AG08396 (cell line): ENCODE results near the gene ZDHHC5.

Source experiments
- DNase-seq: peaks from one replicate; pipeline ENCODE4 v3.0.0; 2012; ENCODE audit warnings: low spot score, mixed read lengths

ZDHHC5 gene

GRCh38 chr11:57667736-57668433, at the start of gene ZDHHC5:
TSS of gene ZDHHC5 (plus strand) at chr11:57668114. CDS start at chr11:57673091, 4,977 bp downstream.
- peak; percentile 99 for DNase-seq

GRCh38 chr11:57618438-57618837, 49.5 kb upstream of the ZDHHC5 start:
- no peak for DNase-seq

GRCh38 chr11:57619331-57619730, 48.6 kb upstream of the ZDHHC5 start:
- DNase-seq, result no peak

- no peak for DNase-seq
These were observed 47.4 kb upstream of the ZDHHC5 start for GRCh38 chr11:57620467-57620866.

- DNase-seq, result no peak
These were observed 45.7 kb upstream of the ZDHHC5 start for GRCh38 chr11:57622263-57622662.

- no peak for DNase-seq
These were observed 43.0 kb upstream of the ZDHHC5 start for GRCh38 chr11:57624864-57625263.

GRCh38 chr11:57626895-57627294, 41.0 kb upstream of the ZDHHC5 start:
- no peak for DNase-seq

GRCh38 chr11:57630171-57630570, 37.7 kb upstream of the ZDHHC5 start:
- DNase-seq, result no peak

- DNase-seq, result no peak
These were observed 35.8 kb upstream of the ZDHHC5 start for GRCh38 chr11:57632116-57632515.

- no peak for DNase-seq
These were observed 34.4 kb upstream of the ZDHHC5 start for GRCh38 chr11:57633394-57634070.

- DNase-seq, result no peak
These were observed 33.6 kb upstream of the ZDHHC5 start for GRCh38 chr11:57634311-57634710.

- DNase-seq, result no peak
These were observed 32.7 kb upstream of the ZDHHC5 start for GRCh38 chr11:57635246-57635645.

- peak; percentile 23 for DNase-seq
These were observed 30.3 kb upstream of the ZDHHC5 start for GRCh38 chr11:57637626-57638004.

- DNase-seq, result peak; percentile 97
These were observed 29.7 kb upstream of the ZDHHC5 start for GRCh38 chr11:57638005-57638781.

- DNase-seq, result peak; percentile 15
These were observed 29.0 kb upstream of the ZDHHC5 start for GRCh38 chr11:57638811-57639320.

- peak; percentile 23 for DNase-seq
These were observed 28.4 kb upstream of the ZDHHC5 start for GRCh38 chr11:57639321-57640067.

GRCh38 chr11:57640068-57640800, 27.7 kb upstream of the ZDHHC5 start:
- no peak for DNase-seq

- DNase-seq, result peak; percentile 69
These were observed 26.7 kb upstream of the ZDHHC5 start for GRCh38 chr11:57641011-57641807.

GRCh38 chr11:57643802-57644201, 24.1 kb upstream of the ZDHHC5 start:
- DNase-seq, result no peak
